Heart right ventricle (tissue), 16 donors: ENCODE measurements around the gene C4orf51. TPM values are rescaled to one million over a fixed set of nuclear protein-coding genes. Genes with fewer than 3 reads are reported as not detected.

Source experiments
- ATAC-seq, 8 donors: fragments of 200-7000 bp; cut with Tn5 transposase; one replicate each; pipeline ENCODE4 v1.9.1; 2020; ENCODE audit warnings: mild to moderate bottlenecking in 8 of 8, moderate library complexity in 8 of 8, moderate number of reproducible peaks in 1 of 8
- DNase-seq, 2 donors: peaks; one replicate each; pipeline ENCODE4 v3.0.0-alpha.2; 2020
- H3K27ac ChIP-seq, 10 donors: fragments of 200-600 bp; sonication (generic) in 2 of 10; one replicate each; pipeline versions ENCODE4 v1.5.0 to v1.8.0; 2020 to 2022; ENCODE audit warnings: mild to moderate bottlenecking in 3 of 10
- H3K27me3 ChIP-seq, 7 donors: fragments of 200-600 bp; one replicate each; pipeline ENCODE4 v1.8.0; 2021 to 2022; ENCODE audit warnings: mild to moderate bottlenecking in 2 of 7
- H3K36me3 ChIP-seq, 9 donors: fragments of 200-600 bp; sonication (generic) in 1 of 9; one replicate each; pipeline versions ENCODE4 v1.5.0 to v1.8.0; 2020 to 2022; ENCODE audit warnings: mild to moderate bottlenecking in 2 of 9
- H3K4me1 ChIP-seq, 9 donors: fragments of 200-600 bp; sonication (generic) in 1 of 9; one replicate each; pipeline versions ENCODE4 v1.5.0 to v1.8.0; 2020 to 2022; ENCODE audit warnings: mild to moderate bottlenecking in 4 of 9
- H3K4me3 ChIP-seq, 10 donors: fragments of 200-600 bp; sonication (generic) in 2 of 10; one replicate each; pipeline versions ENCODE4 v1.5.0 to v1.8.0; 2020 to 2022; ENCODE audit warnings: mild to moderate bottlenecking in 7 of 10, moderate library complexity in 2 of 10
- H3K9me3 ChIP-seq, 11 donors: fragments of 200-600 bp in 10 of 11; sonication (generic) in 2 of 11; one replicate each; pipeline versions ENCODE4 v1.5.0 to v1.8.0; 2013 to 2022; ENCODE audit warnings: mild to moderate bottlenecking in 2 of 11, control low read depth in 1 of 11, moderate library complexity in 1 of 11
- WGBS, 2 donors: extraction: QIAGEN DNeasy Blood & Tissue Kit; methylation state at CpG; one replicate each; pipeline ENCODE4 v1.1.7; 2013; ENCODE audit warnings: inconsistent platforms in 1 of 2; 5-methylcytosine and 5-hydroxymethylcytosine counted together
- intact Hi-C, 10 donors: fragments of 100-400 bp; cut with DNase I; formaldehyde crosslinking; loops; one replicate each; pipeline versions ENCODE4 v1.11.1 to v1.14.2; 2022
- polyA plus RNA-seq, 2 donors: library from polyadenylated mRNA; stranded (reverse); fragments of 200-250 nt; gene quantifications; one replicate each; pipeline ENCODE4 v1.2.3, GENCODE V29; 2013
- total RNA-seq, 10 donors: library from RNA; stranded (reverse); fragmentation: NEBNext Ultra II Directional in 3 of 10; extraction: Animal tissue kit (Norgen Biotek cat#: 25700) in 3 of 10; gene quantifications; one replicate each; pipeline versions ENCODE4 v1.2.1 to v1.2.4, GENCODE V29; 2021 to 2023
- TF ChIP-seq, protein P1 (sequence below), 9 donors: fragments of 200-600 bp; sonication (generic) in 2 of 9; IDR thresholded peaks; one replicate each; pipeline versions ENCODE4 v1.5.0 to v1.8.0; 2021 to 2022; ENCODE audit warnings: antibody characterized with exemption in 9 of 9, mild to moderate bottlenecking in 5 of 9, moderate library complexity in 1 of 9
- donor health status: Arrhythmogenic right ventricular cardiomyopathy.
- donor health status: ischemic (EF 13 %, LVEDD 7.1; RV severe dilation, severe dysfunction).
- donor health status: healthy with polysubstance abuse.
- donor health status: DM: no; HTN: yes; CAD: no.
- donor health status: DM: no; HTN: no; CAD: no.
- donor health status: ischemic (EF 25% LVEDD 6.9; RV normal size, moderate dysfunction).
- donor health status: ischemic (EF 25% LVEDD 5.7; RV mildly dilated, moderate dysfunction).
- donor health status: healthy.
- donor health status: DM: yes; HTN: yes; CAD: no.
- donor health status: Ischemic cardiomyopathy.
- donor health status: ischemic (EF 35%, LVEDD 5.7; RV mildly dilated, moderate dysfunction).
- donor health status: nonischemic (EF 11% LVEDD 7.7; RV severe dilation, severe dysfunction).
- donor health status: DM: yes; HTN: yes; CAD: no.
- donor health status: PGD.
- donor health status: ischemic (EF 29% LVEDD 5.4; RV normal size, mild dysfunction).
- donor health status: nonischemic (EF 23%, LVEDD 6.1; RV moderate dilation, normal function).

Gene C4orf51
- total and polyA plus RNA-seq, 12 donors = not detected

DNA sequence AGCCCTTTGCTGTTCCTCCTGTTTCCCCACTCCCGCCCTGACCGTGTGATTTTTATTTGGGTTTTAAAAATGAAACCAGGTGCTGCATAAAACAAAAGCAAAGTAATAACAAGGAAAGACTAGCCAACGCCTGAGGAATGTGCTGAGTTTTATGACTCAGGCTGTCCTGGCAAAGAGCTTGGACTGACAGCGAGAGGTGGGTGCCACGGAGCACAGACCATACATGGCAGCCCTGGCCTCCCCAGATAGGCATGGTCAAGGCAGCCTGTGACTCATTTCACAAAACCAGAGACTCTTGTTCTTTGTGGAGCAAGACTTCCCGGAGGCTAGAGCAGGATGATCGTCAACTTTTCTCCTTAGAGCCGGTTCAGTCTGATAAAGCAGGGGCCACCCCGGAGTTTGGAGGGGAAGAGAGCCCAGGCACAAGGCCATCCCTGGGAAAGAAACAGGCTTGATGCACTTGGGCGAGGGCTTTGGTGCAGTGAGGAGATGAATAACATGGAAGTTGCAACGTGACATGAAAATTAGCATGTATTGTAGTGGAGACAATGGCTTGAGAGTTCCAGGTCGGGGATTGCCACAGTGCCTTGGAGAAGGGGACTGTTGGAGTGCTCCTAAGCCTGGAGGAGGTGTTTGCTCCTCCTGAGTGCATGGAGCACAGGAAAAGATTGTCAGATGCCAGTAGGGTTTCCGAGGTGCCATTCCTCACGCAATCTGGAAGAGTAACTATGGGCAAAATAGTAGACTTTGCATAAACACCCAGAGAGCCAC lies 54.8 kb downstream of the C4orf51 start:
- Histone ChIP-seq H3K4me1 (peaks cover 12 to 64% (median 42%) of the 10 kb centered on the region in 9 donors), H3K27ac (peak overlapping the region; percentile 11 to 100 (median 98)), H3K27me3 (no peaks in the 10 kb centered on the region), H3K4me3 (no peak overlapping the region), H3K36me3 (no peaks in the 10 kb centered on the region), H3K9me3 (no peaks in the 10 kb centered on the region)
- 49 to 50% methylated on average over 14 of the region's 14 CpGs for WGBS, 2 donors
- intact Hi-C loops = loop anchor here in 7 of 10 donors (2.0 to 10.0 kb wide), 12 partner anchors 60 to 440 kb away; partner anchors contain the start of genes ZNF827 (in 6 of the 7), LSM6 (in 2 of the 7) and MMAA (in 1 of the 7)
- TF ChIP-seq, protein P1, sequence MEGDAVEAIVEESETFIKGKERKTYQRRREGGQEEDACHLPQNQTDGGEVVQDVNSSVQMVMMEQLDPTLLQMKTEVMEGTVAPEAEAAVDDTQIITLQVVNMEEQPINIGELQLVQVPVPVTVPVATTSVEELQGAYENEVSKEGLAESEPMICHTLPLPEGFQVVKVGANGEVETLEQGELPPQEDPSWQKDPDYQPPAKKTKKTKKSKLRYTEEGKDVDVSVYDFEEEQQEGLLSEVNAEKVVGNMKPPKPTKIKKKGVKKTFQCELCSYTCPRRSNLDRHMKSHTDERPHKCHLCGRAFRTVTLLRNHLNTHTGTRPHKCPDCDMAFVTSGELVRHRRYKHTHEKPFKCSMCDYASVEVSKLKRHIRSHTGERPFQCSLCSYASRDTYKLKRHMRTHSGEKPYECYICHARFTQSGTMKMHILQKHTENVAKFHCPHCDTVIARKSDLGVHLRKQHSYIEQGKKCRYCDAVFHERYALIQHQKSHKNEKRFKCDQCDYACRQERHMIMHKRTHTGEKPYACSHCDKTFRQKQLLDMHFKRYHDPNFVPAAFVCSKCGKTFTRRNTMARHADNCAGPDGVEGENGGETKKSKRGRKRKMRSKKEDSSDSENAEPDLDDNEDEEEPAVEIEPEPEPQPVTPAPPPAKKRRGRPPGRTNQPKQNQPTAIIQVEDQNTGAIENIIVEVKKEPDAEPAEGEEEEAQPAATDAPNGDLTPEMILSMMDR (IDR thresholded peaks at IDR 0.05) = no peak
- ATAC-seq = peak in 7 of 8 donors; percentile 9 to 71 (median 55)
- DNase-seq = peak in 1 of 2 donors; percentile 58

DNA sequence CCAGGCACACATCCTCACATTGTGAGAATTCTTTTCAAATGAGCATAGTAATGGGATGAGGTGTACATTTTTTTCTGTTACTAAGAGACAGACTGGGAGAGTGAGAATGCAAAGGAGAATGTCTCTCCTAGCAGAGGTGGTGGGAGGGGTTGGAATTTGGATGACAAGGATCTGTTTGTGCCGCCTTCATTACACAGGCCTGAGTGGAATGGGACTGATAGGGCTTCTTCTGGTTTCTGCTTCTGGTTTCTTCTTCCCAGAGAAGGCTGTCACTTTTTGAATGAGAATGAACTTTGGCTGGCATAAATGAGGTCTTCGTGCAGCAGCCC lies 55.4 kb downstream of the C4orf51 start:
- DNase-seq (no peak), ATAC-seq (no peak)
- WGBS, 2 donors = 68 to 71% methylated on average over 2 of the region's 2 CpGs
- Histone ChIP-seq H3K36me3 (no peaks in the 10 kb centered on the region), H3K27ac (peak overlapping the region in 8 of 10 donors; percentile 96 to 100 (median 98)), H3K4me3 (no peak overlapping the region), H3K4me1 (peaks cover 12 to 64% (median 42%) of the 10 kb centered on the region in 9 donors), H3K27me3 (no peaks in the 10 kb centered on the region), H3K9me3 (no peaks in the 10 kb centered on the region)
- intact Hi-C loops = loop anchor here in 6 of 10 donors (2.0 to 10.0 kb wide), 10 partner anchors 61 to 439 kb away; partner anchors contain the start of genes LSM6 (in 2 of the 6) and ZNF827 (in 2 of the 6)
- TF ChIP-seq, protein P1 (IDR thresholded peaks at IDR 0.05) = no peak

DNA sequence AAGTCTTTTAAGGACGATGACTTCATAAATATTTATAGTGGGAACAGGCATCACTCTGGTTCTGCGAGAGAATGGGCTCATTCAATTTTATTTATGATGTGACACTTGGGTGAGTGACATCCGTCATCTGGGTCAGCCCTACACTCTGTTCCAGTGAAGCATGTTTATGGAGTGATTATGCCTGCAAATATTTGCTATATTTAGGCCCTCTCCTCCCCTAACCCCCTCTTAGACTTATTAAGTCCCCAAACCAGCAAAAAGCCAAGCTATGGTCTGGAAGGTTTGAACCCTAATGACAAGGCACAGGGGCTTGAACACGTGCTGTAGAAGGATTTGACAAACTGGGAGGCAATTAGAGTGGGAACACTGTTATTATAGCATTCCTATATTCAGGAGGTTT lies 55.9 kb downstream of the C4orf51 start:
- H3K36me3 ChIP-seq = no peaks in the 10 kb centered on the region
- no peak overlapping the region for H3K4me3 ChIP-seq
- ATAC-seq (no peak), DNase-seq (no peak)
- TF ChIP-seq, protein P1 (IDR thresholded peaks at IDR 0.05) = no peak
- H3K27ac ChIP-seq = peak overlapping the region in 9 of 10 donors; percentile 61 to 100 (median 97)
- no peaks in the 10 kb centered on the region for H3K9me3 ChIP-seq
- peaks cover 12 to 59% (median 40%) of the 10 kb centered on the region in 9 donors for H3K4me1 ChIP-seq
- intact Hi-C loops = loop anchor here in 6 of 10 donors (2.0 to 10.0 kb wide), 10 partner anchors 61 to 439 kb away; partner anchors contain the start of genes LSM6 (in 2 of the 6) and ZNF827 (in 2 of the 6)
- H3K27me3 ChIP-seq = no peaks in the 10 kb centered on the region
- 70 to 76% methylated on average over 4 of the region's 4 CpGs for WGBS, 2 donors

DNA sequence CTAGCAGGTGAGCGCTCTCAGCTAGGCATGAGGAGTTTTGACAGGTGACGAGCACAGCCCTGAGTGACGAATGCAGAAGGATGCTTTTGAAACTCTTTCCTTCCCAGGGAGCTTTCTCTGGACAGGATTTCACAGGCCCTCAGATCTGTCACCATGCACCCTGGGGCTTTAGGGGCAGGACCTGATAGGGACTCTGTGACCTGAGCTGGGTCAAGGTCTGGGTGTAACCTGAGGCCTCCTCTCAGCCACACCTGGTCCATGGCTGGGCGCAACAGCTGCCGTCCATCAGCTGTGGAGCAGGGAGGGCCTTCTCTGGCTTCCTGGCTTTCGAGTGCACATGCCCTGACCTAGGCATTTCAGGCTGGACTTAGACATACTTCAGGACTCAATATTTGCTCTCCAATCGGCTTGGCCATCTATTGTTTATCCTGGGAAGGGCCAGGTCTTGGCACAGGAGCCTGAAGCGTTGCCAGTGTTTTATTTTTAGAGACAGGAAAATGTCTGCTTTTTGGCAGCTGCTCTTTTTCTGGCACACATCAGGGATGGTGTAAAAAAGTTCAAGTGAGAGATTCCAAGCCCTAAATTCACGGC lies 56.4 kb downstream of the C4orf51 start:
- DNase-seq = peak; percentile 33 to 81

More for the DNA sequence above, 56.4 kb downstream of the C4orf51 start:
- H3K27ac ChIP-seq = peak overlapping the region; percentile 29 to 100 (median 96)
- H3K9me3 ChIP-seq = no peaks in the 10 kb centered on the region
- H3K4me3 ChIP-seq = no peak overlapping the region
- no peaks in the 10 kb centered on the region for H3K27me3 ChIP-seq
- 33 to 34% methylated on average over 9 of the region's 9 CpGs for WGBS, 2 donors
- TF ChIP-seq, protein P1 (IDR thresholded peaks at IDR 0.05) = no peak
- intact Hi-C loops = loop anchor here in 6 of 10 donors (5.0 to 10.0 kb wide), 9 partner anchors 62 to 438 kb away; partner anchors contain the start of genes LSM6 (in 2 of the 6) and ZNF827 (in 2 of the 6)
- H3K36me3 ChIP-seq = no peaks in the 10 kb centered on the region
- ATAC-seq = peak; percentile 10 to 61 (median 36)
- peaks cover 12 to 54% (median 38%) of the 10 kb centered on the region in 9 donors for H3K4me1 ChIP-seq
